ENCODE data around the gene REEP2.
"Not testable (repeated sequence)": the region's sequence is repeated elsewhere in the genome, so short reads cannot be mapped to it uniquely, and the experiment has no call there.

REEP2 gene

DNA sequence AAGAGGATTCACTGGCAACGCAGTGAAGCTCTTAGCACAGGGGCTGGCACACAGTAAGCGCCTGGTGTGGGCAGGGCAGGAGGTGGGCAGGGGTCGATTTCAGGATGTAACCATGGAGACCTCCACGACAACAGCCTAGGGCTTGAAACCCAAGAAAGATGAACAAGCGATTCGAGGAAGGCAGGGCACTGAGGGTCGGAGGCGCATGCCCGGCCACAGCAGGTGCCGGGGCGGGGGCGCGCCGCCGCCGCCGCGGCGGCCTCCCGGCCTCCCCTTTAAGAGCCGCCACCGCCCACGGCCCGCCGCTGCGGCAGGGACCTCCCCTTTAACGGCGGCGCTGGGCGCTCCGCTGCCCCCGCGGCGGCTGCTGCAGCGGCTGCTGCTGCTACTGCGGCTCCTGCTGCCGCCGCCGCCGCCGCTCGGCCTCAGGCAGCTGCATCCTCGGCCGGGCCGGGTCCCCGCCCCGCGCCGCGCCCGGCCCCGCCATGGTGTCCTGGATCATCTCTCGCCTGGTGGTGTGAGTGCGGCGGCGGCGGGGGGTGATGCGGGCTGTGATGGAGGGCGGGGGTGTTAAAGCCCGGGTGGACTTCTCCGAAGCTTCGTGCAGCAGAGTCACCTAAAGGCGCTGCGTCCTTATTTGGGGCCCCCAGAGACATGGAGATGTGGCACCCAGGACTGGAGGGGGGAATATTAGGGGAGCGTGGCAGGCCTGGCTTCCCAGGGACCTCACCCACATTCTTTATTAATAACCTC, at the start of gene REEP2:
Gene REEP2, plus strand, starts transcription at position 334 of the 753 bp plus-strand sequence. Its CDS starts 152 bp downstream, at position 486.
- FAIRE-seq = no peak

DNA sequence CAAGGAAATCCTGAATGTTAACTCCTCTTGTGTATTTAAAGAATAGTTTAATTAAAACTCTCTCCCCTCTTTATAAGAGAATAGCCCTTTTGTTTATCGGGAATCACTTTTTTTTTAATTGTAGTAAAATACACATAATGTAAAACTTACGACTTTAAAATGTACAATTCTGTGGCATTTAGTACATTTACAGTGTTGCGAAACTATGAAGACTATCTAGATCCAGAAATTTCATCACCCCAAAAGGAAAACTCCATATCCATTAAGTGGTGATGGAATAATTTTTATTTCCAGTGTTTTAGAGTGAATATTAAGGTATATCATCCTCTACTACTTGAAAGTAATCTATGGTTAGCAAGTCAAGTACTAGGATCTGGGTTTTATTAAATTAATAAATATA, 49.5 kb upstream of the REEP2 start:
- no peak for FAIRE-seq

DNA sequence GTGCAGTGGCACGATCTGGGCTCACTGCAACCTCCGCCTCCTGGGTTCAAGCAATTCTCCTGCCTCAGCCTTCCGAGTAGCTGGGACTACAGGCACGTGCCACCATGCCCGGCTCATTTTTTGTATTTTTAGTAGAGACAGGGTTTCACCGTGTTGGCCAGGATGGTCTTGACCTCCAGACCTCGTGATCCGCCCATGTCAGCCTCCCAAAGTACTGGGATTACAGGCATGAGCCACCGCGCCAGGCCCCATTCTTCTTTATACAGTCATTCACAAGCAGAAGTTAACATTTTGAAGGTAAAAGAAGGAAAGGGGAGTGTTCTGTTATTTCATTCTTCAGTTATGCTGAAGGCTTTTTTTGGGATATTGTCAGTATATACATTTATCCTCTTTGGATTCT, 48.9 kb upstream of the REEP2 start:
- not testable (repeated sequence) for FAIRE-seq

GRCh38 chr5:138391859-138392386, 46.9 kb upstream of the REEP2 start:
- FAIRE-seq = no peak

- no peak for FAIRE-seq
Measured at GRCh38 chr5:138402640-138403039, 36.2 kb upstream of the REEP2 start.

- FAIRE-seq = no peak
Measured at GRCh38 chr5:138408023-138408422, 30.8 kb upstream of the REEP2 start.

- FAIRE-seq = not testable (repeated sequence)
Measured at GRCh38 chr5:138410996-138411640, 27.7 kb upstream of the REEP2 start.

GRCh38 chr5:138418444-138418843, 20.4 kb upstream of the REEP2 start:
- FAIRE-seq = no peak

- no peak for FAIRE-seq
Measured at GRCh38 chr5:138425079-138425478, 13.8 kb upstream of the REEP2 start.

DNA sequence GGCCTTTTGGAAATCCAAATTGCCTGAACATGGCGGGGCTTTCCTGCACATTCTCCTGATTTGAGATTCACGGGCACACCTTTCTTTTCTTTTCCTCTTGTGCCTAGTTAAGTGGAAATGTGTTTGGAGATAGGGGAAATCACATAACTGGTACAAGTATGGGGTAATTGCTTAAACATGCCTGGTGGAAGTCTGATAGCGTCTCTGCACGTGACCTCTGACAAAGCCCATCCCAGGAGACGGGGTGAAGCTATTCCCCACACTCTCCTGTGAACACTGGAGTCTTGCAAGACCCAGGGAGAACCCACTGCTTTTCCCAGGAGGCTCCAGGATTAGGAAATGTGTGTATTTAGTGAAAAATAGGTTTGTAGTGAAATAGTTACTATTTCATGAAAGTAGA, 2.9 kb upstream of the REEP2 start:
- no peak for FAIRE-seq

DNA sequence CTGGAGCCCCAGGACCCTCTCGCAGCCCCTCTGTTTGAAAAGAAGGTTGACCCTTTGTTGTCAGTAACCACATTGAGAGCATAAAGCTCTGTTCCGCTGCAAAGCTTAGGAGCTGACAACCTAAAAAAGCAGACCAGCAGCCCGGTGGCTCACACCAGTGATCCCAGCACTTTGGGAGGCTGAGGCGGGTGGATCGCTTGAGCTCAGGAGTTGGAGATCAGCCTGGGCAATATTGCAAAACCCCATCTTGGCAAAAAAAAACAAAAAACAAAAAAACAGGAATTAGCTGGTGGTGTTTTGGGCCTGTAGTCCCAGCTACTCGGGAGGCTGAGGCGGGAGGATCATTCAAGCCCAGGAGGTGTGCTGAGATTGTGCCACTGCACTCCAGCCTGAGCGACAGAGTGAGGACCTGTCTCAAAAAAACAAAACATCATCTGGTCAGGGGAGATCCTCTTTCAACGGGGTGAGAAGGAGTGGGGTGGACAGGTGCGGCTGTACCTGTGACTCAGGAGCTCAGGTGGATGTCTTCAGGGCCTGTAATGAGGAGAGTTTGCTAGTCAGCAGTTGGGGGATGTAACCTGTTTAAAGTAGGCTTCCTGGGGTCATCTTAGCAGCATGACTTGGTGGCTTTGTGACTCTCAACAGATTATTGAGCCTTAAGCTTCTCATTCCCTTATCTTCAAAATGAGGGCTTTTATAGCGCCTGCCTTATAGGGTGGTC, 694 bp upstream of the REEP2 start:
- no peak for FAIRE-seq

GRCh38 chr5:138439477-138440158, 761 bp downstream of the REEP2 start:
- no peak for FAIRE-seq

DNA sequence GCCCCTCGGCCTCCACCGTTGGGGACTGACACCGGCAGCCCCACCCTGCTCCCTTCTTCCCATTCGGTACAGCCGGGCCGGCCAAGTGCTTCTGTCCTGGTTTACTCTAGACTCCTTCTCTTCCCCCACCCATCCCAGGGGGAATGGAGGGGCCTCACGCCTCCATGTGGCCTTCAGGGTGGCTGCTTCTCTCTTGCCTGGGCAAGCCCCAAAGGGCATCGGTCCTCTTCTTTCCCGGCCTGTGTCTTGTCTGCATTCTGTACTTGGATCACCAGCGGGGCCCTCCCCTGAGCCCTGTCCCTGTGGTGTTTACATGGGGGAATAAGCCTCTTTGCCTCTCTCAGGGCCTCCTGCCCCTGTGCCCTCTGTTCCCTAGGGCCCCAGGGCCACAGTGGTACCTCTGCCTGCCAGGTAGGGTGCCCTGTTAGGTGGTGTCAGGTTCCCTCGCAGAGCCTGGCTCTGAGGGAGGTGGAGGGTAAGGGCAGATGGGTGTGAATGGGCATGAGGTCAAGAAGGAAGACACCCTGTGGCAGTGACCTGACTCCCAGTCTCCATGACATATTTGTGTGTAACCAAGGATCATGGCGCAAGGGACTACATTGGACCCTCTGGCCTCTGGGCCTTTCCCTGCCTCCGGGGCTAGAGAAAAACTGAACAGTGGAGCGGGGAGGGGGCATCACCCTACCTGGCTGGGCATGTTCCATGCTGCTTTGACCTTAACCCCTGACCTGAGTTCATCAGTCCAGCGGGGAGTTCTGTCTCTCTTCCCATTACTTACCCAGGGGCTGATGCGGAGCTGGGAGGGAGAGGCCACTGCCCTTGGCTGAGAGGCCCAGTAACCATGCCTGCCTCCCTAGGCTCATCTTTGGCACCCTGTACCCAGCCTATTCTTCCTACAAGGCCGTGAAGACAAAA, 1.6 kb downstream of the REEP2 start:
- no peak for FAIRE-seq

DNA sequence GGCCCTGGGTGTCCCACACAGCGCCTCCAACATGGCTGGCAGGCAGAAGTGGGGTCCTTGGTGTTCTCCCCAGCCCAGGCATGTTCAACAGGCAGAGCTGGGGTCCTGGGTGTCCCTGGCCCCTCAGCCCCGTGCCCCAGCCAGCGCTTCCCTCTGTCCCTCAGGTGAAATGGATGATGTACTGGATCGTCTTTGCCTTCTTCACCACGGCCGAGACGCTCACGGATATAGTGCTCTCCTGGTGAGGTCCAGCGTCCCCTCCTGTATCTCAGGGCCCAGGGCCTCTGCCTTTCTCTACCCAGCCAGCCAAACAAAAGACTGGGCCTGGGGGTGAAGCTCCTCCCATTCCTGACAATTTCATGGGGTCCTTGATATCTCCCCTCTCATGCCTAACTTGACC, 2.4 kb downstream of the REEP2 start:
- no peak for FAIRE-seq

DNA sequence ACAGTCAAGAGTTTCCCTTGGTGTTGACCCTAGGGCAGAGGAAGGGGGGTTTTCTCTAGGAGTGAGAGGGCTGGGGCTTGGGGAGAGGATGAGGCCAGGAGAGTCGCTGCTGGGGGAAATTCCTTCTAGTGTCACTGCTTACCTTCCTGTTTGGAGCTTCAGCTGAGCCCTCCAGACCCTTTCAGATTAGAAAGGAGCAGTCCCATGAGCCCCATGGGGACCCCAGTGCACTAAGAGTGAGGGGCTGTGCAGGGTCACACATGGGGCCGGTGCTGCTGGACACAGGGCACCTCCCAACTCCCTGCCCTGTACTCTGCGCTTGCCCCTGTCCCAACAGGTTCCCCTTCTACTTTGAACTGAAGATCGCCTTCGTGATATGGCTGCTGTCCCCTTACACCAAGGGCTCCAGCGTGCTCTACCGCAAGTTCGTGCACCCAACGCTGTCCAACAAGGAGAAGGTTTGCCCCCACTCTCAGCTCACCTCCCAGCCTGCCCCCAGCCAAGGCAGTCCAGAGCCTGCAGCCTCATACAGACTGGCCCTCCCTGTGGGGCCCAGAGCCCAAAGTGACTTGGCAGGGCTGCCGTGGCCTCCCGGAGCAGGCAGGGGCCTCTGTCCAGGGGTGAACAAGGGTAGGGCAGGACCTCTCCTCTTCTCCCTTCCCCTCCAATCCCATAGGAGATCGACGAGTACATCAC, 5.4 kb downstream of the REEP2 start:
- no peak for FAIRE-seq

DNA sequence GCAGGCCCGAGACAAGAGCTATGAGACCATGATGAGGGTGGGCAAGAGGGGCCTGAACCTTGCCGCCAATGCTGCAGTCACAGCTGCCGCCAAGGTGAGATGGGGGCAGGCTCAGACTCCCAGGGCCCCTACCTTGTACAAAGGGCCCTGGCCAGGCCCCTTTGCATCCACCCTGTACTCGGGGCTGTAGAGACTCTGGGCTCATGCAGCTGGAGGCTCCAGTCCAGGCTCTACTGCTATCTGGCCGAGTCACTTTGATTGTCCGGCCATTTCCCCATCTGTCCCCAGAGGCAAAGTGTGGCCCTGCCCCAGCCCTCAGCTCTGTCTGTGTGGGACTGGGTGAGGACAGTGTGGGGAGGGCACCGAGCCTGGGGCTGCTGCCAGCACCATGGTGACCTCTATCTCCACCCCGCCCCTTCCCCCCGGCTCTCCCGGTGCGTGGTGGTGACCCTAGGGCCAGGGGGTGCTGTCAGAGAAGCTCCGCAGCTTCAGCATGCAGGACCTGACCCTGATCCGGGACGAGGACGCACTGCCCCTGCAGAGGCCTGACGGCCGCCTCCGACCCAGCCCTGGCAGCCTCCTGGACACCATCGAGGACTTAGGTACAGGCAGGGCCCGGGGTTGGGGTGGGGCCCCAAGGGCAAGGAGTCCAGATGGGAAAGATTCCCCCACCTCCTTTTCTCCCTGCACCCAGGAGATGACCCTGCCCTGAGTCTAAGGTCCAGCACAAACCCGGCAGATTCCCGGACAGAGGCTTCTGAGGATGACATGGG, 6.1 kb downstream of the REEP2 start:
- no peak for FAIRE-seq

GRCh38 chr5:138445547-138446271, 6.9 kb downstream of the REEP2 start:
- FAIRE-seq = no peak

DNA sequence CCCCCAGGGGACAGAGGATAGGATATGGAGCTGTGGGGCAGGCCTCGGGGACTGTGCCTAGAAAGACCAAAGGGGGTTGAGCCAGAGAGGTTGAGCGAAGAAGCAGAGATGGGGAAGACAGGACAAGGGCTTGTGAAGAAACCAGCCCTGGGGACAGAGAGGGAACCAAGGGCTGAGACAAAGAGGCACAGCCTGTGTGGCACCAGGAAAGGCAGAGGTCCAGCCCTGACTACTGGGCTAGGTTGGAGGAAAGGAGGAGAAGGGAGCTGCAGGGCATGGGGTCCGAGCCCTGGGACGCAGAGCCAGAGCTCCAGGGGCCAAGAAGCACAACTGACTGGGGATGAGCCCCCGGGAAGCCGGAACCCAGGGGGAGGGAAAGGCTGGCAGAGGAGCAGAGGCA, 9.2 kb downstream of the REEP2 start:
- no peak for FAIRE-seq

GRCh38 chr5:138448481-138449398, 9.9 kb downstream of the REEP2 start:
- FAIRE-seq = no peak

Data from A204.1 (cell line).